Upper lobe of left lung (tissue), 4 donors: Measurements from ENCODE around the gene TNFSF4.

Experiments
- POLR2A ChIP-seq, 4 donors: fragments of 450-650 bp; IDR thresholded peaks; one replicate each; pipeline ENCODE4 v1.5.1; 2016 to 2017; ENCODE audit warnings: antibody characterized with exemption in 4 of 4, mild to moderate bottlenecking in 2 of 4
- TF ChIP-seq, protein P1 (sequence below), 6 experiments: fragments of 450-650 bp in 4 of 6; fragments of 200-600 bp in 2 of 6; sonication (generic) in 2 of 6; IDR thresholded peaks; one replicate each; pipeline ENCODE4 v1.5.1; 2016 to 2019; ENCODE audit warnings: antibody characterized with exemption in 6 of 6

DNA sequence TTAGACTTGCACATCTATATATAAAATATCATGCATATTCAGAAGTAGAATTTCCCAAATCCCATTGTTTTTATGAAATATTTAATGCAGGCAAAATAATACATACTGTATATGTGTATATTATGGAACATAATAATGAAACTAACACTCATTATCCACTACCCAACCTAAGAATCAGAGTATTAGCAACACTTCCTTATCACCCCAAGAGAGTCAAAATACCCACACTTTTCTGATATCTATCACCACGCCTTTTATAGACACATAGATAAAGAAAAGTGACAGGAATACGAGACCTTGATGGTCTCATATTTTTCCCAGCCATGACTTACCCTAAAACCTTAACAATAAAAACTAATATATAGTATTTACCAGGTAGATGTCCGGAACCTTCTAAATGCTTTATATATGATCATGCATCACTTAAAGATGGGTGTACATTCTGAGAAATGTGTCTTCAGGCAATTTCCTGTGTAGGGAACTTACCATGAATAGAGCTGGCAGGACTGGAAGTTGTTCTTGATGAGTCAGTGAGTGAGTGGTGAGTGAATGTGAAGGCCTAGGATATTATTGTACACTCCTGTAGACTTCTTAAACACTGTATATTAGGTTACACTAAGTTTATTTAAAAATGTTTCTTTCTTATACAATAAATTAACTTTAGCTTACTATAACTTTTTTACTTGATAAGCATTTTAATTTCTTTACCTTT, 45.5 kb downstream of the TNFSF4 start:
- TF ChIP-seq POLR2A (IDR thresholded peaks at IDR 0.05): no peak
- TF ChIP-seq, protein P1, sequence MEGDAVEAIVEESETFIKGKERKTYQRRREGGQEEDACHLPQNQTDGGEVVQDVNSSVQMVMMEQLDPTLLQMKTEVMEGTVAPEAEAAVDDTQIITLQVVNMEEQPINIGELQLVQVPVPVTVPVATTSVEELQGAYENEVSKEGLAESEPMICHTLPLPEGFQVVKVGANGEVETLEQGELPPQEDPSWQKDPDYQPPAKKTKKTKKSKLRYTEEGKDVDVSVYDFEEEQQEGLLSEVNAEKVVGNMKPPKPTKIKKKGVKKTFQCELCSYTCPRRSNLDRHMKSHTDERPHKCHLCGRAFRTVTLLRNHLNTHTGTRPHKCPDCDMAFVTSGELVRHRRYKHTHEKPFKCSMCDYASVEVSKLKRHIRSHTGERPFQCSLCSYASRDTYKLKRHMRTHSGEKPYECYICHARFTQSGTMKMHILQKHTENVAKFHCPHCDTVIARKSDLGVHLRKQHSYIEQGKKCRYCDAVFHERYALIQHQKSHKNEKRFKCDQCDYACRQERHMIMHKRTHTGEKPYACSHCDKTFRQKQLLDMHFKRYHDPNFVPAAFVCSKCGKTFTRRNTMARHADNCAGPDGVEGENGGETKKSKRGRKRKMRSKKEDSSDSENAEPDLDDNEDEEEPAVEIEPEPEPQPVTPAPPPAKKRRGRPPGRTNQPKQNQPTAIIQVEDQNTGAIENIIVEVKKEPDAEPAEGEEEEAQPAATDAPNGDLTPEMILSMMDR (IDR thresholded peaks at IDR 0.05): no peak
